Breast epithelium (tissue), 3 donors: ENCODE measurements around the gene IGLON5.

Experiments
- POLR2A ChIP-seq: fragments of 450-650 bp; IDR thresholded peaks from one replicate; pipeline ENCODE4 v1.6.1; 2016; ENCODE audit warnings: antibody characterized with exemption, mild to moderate bottlenecking, moderate library complexity
- POLR2AphosphoS5 ChIP-seq, 3 donors: sonication (generic); formaldehyde crosslinking; IDR thresholded peaks; one replicate each; pipeline ENCODE4 v1.6.1; 2017; ENCODE audit warnings: antibody characterized with exemption in 3 of 3
- TF ChIP-seq, protein P1 (sequence below), 3 donors: fragments of 450-650 bp; IDR thresholded peaks; one replicate each; pipeline ENCODE4 v1.5.1; 2016 to 2017; ENCODE audit warnings: antibody characterized with exemption in 3 of 3, mild to moderate bottlenecking in 3 of 3, moderate library complexity in 3 of 3

DNA sequence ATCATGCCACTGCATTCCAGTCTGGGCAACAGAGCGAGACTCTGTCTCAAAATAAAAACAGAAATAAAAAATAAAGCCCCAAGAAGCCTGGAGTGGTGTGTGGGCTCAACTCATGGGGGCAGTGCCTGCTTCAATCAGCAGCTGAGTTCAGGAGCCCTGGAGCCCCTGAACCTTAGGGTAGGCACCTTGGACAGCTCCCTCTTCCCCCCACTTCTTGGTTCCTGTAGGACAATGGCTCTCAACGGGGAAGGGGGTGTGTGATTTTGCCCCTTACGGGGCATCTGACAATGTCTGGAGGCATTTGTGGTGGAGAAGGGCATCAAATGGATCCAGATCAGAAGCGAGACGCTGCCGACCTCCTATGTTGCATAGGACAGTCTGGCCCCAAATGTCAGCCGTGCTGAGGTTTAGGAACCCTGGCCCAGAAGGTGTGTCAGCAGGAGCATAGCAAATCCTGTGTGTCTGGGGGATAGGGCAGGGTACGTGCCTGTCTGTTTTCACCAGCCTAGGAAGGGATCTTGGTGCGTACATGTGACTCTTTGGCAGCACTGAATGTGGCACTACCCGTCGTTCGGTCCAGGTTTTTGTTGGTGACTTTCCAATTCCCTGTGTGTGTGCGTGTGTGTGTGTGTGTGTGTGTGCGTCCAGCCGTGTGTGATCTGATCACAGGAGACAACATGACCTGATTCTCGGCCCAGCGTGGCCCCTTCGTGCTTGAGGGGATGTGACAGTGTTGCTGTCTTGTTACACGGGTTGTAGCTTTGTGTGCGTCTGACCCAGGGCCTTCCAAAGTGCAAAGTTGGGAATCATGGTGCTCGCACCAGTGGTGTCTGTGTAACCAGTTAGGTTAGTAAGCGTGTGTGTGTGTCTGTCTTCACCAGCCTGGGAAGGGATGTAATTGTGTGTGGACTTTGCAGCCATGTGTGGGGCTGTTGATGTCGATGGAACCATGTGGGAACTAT, 7.5 kb downstream of the IGLON5 start:
- TF ChIP-seq, protein P1, sequence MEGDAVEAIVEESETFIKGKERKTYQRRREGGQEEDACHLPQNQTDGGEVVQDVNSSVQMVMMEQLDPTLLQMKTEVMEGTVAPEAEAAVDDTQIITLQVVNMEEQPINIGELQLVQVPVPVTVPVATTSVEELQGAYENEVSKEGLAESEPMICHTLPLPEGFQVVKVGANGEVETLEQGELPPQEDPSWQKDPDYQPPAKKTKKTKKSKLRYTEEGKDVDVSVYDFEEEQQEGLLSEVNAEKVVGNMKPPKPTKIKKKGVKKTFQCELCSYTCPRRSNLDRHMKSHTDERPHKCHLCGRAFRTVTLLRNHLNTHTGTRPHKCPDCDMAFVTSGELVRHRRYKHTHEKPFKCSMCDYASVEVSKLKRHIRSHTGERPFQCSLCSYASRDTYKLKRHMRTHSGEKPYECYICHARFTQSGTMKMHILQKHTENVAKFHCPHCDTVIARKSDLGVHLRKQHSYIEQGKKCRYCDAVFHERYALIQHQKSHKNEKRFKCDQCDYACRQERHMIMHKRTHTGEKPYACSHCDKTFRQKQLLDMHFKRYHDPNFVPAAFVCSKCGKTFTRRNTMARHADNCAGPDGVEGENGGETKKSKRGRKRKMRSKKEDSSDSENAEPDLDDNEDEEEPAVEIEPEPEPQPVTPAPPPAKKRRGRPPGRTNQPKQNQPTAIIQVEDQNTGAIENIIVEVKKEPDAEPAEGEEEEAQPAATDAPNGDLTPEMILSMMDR (IDR thresholded peaks at IDR 0.05) = no peak
- TF ChIP-seq POLR2AphosphoS5 (IDR thresholded peaks at IDR 0.05) (no peak), POLR2A (no peak)
